ENCODE measurements around the gene H2AZ2.
"Not testable (repeated sequence)": the region's sequence is repeated elsewhere in the genome, so short reads cannot be mapped to it uniquely, and the experiment has no call there.

Gene H2AZ2

DNA sequence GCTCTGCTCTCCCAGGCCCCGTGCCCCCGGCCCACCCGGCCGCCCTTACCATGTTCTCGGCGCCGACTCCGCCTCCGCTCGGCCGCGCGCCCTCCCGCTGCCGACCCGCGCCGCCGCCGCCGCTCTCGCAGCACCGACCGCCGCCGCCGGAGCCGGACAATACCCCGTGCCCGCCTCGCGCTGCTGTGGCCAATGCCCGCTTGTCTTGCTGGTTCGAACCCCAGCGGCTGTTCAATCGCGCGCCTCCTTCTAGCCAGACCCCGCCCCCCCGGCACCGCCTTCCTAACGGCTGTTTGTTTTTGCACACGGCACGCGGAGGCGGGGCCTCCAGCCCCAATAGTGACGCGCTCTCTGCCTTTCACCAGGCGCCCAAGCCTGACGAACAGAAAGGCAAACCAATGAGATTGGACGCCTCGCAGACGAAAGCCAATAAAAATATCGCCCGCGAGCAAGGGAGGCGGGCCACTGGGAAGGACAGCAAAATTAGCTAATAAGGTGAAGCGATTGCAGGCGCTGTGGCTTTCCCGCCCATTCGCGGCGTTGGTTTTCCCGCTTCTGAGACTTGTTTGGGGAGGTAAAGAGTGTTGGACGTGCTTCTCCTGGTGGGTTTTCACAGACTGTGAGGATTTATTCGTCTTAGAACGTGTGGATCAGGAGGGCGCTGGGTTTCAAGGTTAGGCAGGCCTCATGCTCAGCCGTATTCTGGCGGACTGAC lies at the start of gene H2AZ2:
H2AZ2 (minus strand) TSS at position 168 of the 715 bp plus-strand sequence; CDS start at position 52, 116 bp downstream.
- peak; percentile 100 for DNase-seq

DNA sequence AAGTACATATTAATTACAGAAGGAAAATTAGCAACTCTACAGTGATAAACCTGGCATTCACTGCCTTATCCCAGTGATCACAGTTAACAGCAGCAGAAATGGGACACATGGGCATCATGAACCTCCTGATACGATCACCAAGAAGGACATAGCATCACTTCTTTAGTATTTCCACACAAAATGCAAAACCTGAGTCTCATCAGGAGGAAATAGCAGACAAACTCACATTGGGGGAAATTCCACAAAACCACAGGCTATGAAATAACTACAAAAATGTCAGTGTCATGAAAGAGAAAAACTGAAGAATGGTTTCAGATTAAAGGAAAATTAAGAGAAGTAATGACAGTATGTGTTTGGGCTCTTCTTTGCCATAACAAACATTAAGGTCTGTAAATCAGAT lies 49.4 kb upstream of the H2AZ2 start:
- no peak for DNase-seq

DNA sequence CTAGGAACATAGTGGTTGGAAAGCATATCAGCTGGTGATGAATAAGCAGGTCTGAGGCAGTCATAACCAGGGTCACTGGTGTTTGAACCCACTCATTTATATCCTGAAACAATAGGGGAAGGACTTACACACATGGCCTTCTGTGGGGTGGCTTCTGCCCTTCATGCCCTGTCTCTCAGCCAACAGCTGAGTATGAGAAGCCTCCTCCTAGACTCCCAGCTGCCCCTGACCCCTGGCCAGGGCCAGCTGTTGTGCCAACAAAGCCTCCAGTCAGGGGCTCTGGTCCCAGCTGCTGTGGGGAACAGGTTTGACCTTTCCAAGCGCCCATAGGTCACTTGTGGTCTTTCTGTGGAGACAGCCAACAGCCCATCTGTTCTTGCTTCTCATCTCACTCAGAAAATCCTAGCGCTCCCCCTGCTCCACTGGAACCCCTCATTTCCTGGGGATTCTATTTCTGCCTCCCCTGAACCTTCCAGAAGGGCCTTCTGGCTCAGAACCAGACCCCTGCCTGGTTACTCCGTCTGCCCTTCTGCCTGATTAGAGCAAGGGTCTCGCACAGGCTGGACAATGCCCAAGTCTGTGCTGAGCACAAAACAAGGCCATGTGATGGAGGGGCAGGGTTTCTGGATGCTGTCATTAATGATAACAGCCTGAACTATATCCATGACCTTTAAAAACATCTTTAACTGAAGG lies 47.1 kb upstream of the H2AZ2 start:
- no peak for DNase-seq

DNA sequence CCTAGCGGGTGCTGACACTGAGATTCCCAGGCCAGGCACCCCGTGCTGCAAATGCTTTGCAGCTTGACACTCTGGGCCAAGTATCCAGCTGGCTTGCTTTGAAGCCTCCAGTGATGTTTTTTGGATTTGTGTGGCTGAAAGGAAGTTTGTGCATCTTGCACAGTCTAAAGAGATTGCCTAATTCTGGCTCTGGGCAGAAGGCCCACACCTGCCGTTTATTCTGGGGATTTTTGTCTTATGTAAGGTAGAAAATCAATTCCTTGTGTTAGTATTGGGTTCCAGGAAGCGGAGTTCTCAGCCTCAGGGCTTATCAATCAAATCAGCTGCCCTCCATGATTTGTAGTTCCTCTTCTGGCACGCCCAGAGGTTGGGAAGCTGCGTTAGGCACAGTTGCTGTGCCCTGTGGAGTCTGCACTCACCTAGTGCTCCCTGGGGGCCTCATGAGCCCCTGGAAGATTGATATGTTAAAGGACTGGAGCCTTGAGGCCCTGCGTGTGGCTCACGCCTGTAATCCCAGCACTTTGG lies 45.9 kb upstream of the H2AZ2 start:
- peak; percentile 45 for DNase-seq

DNA sequence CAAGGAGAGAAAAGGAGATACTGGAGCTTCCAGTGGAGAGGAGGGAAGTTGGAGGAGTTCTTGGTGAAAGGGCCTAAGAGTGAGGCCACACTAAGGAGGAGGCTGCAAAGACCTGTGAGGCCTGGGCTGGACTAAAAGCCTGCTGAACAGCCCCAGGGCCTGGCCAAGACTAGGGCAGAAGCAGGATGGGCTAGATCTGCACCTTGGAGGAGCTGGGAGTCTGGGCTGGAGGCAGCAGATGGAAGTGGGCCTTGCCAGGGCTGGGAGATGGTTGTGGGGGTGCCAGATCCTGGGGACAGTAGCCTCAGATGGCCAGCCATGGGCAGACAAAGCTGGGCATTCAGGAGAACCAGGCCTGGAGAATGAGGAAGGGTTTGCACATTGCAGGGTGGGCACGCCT lies 43.9 kb upstream of the H2AZ2 start:
- DNase-seq = no peak

DNA sequence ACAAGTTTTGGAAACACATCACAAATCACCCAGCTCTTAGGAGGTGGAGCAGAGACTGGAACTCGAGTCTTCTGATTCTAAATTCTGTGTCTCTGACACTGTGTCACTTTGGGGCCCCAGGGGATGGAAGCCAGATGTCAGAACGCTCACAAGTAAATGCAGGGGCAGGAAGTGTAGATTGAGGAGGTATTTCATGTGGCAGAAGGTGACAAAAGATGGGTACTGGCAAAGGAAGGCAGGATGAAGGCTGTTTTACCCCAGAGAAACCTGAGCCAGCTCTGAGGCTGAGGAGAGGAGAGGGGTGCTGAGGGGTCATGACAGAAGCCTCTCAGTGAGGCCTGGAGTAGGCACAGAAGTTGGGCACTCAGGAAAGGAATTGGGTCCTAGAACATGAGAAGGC lies 43.5 kb upstream of the H2AZ2 start:
- DNase-seq = no peak

DNA sequence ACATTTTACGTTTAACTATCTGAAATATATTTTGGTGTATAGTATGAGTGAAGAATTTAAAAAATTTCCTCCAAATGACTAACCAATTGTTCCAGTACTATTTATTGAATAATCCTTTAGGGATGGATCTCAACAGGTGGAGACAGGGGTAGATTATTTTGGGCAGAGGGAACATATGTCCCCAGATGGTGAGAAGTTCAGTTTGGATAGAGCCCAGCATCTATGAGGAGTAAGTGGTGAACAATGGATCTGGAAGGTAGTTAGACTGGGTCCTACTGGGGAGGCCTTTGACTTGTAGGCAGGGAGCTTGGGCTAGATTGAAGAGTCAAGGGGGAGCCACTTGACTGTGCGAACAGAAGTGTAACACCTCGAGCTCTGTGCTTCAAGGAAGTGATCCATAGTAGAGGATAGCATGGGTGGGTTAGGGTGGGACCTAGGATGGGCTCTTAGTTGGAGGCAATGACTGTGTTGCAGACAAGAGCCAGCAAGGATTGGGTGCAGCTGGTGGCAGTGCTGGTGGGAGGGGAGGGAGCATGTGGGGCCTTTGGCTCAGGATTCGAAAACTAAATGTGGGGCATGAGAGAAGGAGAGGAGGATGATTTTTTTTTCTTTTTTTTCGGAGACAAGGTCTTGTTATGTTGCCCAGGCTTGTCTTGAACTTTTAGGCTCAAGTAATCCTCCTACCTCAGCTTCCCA lies 41.3 kb upstream of the H2AZ2 start:
- DNase-seq = no peak

DNA sequence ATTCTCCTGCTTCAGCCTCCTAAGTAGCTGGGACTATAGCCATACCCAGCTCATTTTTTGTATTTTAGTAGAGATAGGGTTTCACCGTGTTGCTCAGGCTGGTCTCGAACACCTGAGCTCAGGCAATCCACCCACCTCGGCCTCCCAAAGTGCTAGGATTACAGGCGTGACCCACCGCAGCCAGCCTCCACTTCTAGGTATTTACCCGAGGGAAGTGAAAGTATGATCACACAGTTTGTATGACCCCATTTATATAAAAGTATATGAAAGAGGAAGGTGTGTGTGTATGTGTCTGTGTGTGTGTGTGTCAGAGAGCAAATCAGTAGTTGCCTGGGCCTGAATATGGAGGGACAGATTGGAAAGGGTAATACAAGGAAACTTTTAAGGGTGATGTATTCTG lies 39.4 kb upstream of the H2AZ2 start:
- DNase-seq = no peak

DNA sequence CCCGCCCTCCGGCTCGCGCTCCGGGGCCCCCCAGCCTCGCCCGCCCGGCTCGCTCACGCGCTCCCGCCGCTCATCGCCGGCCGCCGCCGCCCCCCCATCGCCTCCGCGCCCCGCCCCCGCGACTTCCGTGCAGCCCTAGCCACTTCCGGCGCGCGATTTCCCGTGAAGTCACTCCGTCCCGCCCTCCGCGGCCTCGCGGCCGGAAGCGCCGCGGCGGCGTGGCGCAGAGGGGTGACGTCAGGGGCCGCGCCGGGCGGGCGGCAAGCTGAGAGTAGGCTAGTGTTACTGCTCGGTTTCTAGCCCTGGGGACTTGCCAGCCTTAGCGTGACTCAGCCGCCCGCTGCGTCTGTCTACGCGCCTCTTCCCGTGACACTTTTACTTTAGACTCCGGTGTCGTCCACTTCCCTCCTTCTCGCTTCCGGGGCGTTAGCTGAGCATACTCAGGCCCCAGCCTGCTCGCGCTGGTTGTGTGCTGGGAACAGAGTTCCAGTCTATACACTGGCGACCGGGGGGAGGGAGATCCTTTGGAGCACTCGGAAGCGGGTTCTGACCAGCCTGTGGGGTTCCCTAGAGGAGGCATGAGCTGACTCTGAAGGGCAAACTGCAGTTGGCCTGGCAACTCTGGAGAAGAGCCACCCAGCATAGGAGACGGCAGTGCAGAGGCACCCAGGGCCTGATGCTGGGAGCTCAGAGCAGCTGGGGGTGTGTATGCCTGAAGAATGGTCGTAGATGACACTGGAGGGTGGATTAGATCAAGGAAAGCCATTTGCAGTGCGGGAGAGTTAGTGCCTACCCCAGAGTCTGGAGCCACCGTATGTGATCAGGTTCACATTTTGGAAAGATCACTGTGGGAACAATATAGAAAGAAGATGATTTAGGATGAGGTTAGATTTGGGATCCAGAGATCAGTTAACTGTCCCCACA lies 37.8 kb upstream of the H2AZ2 start, which contains the start of gene PURB:
PURB (minus strand) TSS at position 137 of the 924 bp plus-strand sequence. CDS start 182 bp downstream, outside the sequence.
- peak; percentile 91 for DNase-seq

DNA sequence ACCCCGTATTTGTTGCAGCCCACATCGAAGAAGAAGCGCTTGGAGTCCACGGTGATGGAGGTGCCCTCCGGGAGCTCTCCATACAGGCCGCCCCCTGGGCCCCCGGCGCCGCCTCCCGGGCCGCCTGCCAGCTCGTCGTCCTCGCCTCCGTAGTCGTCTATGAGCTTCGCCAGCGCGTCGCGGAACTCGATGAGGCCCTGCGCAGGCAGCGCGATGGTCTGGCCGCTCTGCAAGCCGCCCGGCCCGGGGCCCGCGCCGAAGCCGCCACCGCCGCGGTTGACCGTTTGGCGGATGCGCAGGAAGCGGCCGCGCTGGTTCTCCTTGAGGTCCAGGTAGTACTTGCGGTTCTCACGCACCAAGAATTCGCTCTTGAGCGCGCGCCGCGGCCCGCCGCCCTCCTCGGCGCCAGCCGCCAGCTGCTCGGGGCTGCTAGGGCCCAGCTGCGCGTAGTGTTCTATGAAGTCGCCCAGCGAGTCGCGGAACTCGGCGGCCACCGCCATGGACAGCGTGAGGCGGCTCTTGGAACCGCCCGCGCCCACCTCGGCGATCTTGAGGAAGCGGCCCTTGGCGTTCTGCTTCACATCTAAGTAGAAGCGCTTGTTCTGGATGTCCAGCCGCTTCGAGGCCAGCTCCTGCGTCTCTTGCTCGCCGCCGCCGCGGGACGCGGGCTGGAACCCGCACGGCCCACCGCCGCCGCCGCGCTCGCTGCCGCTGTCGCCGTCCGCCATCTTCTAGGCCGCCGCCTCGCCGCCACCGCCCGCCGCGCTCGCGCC lies 36.9 kb upstream of the H2AZ2 start:
- peak; percentile 66 for DNase-seq

DNA sequence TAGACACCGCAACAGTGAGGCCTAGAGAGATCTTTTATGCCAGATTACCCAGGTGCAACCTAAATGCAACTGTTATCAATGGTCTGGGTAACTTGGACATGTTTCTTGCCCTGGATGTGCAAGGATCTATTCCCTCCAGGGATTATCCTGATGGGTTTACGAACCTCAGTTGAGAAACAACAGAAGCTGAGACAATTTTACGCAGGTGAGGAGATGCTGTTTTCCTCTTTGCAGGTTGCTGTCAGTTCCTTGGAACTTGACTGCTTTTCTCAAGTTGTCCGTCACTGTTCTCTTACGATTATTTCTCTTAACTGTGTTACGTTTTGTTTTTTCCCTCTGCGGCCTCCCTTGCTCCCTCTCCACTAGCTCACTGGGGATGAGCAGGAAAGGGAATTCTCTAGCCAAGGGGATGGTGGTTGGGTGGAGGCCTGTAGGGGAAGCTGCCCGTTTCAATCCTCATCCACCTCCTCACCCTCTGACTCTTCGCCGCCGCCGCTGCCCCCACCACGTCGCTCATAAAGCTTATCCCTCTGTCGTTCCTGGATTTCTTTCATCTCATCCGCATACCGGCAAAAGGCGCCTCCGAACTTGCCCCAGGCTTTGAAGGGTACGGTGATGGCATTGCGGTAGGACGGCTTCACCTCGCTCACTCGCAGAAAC lies 36.2 kb upstream of the H2AZ2 start:
- DNase-seq = no peak

DNA sequence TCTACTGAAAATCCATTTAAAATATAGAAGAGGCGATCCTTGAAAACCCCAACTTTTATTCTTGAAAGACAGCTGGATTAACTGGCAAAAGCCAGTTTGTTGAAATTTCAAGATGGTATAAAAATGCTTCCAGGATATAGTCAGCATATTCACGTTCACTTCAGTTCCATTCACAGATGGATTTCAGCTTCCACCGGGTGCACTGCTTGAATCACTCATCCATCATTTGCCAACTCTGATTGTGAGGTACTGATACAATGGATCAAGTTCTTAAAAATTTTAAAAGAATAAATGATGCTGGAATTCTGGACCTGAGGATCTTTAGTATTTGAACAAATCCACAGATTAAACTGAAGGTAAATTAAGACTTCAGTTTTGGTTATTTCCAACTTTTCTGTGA lies 35.0 kb upstream of the H2AZ2 start:
- no peak for DNase-seq

DNA sequence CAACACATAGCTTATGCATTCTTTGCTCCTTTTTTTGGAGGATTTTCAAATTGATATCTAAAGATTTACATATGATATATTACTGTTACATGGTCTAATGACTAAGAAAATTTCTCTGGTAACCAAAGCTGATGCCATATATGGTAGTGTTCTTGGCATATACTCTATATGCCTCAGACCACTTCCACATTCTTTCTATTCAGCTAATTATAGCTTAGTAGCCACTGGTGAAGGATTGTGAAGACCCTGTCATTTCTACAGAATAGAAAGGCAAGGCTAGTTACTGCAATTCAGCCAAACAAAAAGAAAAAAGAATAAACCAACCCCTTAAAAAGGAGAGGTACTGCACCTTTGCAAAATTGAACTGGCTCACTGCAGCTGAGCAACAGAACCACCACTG lies 33.7 kb upstream of the H2AZ2 start:
- DNase-seq = no peak

DNA sequence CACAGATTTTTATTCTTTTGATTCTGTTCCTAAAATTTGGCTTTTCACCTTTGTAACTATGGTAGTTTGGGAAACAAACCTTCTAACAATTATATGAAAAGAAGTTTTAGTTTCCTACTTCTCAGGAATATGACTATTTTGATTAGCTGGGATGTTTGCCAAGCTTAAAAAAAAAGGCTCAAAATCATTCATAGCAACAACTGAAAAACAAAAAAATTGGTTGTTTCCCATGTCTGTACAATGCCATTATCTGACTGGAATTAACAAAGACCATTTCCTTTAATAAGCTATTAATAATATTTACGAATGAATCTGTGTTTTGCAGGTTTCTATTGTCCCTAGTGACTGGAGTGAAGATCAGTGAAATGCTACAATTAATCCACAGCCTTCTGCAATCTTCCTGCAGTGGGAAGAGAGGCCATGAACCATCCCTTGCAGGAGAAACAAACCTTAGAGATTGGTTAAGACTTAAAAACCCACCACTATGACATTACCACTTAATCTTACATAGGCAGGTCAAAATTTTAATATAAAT lies 33.2 kb upstream of the H2AZ2 start:
- no peak for DNase-seq

DNA sequence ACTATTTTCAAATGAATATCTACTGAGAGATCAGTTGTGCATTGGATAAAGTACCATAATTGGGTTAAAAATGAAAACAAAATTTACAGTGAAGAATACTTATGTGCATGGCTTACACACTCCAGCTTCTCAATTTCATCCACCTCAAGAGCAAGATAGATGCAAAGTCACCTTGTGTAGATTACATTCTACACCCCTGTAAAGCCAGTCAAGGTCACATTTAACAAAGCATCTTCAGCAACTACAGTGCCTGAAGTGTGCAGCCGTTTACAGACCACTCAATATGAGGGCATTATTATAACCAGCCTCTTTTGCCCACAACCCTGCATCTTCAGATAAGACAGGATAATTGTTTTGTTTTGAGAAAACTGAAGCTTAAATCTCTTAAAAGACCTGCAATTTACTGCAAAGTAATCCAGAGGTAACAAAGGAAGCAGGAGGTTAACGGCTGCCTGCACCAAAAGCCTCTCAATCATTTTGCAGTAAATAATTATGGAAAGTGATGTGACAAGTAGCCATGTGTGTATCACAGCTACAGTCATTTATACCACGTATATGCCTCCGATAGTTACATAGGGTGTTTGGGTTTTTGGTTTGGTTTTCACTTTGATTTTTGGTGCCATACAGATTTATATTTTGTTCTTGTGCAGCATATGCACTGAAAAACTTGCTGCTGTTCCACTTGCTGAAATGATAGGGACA lies 32.6 kb upstream of the H2AZ2 start:
- DNase-seq = no peak

DNA sequence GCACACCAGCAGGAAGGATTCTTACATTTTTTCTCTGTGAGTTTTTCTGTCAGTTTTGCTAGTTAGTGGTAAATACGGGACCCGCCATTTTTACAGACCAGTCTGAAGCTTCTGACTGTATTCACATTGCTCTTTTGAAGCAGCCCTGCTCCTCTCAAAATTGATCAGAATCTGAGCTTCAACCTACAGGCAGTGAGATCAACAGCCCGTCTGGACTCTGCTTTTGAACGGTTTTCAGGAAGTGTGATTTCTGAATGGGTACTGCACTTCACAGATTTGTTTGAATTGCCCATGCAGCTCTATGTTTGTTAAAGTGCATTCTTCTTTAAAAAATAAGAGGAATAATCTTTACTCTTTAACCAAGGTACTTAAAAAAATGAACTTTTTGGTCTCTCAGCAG lies 28.5 kb upstream of the H2AZ2 start:
- DNase-seq = no peak

DNA sequence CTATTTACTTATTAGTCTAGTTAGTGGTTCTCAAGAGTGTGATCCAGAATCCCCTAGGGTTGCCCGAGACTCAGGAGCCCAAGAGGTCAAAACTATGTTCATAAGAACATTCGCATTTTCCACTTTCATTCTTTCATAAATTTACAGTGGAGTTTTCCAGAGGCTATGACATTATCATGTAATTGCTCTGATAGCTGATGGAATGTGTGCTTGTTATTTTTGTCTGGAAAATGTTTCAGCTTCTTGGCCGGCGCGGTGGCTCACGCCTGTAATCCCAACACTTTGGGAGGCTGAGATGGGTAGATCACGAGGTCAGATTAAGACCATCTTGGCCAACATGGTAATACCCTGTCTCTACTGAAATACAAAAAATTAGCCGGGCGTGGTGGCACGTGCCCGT lies 27.4 kb upstream of the H2AZ2 start:
- DNase-seq = no peak

DNA sequence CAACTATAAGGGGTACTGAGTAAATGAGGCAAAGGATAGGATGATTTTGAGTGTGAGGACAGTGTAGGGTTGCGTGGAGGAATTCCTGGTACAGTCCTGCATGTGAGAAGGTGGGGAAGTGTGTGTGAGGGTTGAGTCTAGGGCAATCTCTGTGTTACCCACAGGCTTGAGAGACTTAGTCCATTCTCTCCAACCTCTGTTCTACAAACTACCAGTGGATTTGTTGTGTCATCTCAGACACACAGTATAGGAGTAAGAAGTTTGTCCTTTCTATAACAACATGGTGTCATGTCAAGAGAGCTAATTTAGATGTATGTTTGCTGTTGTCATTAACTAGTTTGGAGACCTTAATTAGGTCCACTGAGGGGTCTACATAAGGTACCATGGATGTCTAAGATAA lies 24.9 kb upstream of the H2AZ2 start:
- DNase-seq = no peak

DNA sequence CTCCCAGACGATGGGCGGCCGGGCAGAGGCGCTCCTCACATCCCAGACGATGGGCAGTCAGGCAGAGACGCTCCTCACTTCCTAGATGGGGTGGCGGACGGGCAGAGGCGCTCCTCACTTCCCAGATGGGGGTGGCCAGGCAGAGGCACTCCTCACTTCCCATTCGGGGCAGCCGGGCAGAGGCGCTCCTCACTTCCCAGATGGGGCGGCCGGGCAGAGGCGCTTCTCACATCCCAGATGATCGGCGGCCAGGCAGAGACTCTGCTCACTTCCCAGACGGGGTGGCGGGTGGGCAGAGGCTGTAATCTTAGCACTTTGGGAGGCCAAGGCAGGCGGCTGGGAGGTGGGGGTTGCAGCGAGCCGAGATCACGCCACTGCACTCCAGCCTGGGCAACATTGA lies 24.0 kb upstream of the H2AZ2 start:
- DNase-seq = not testable (repeated sequence)

DNA sequence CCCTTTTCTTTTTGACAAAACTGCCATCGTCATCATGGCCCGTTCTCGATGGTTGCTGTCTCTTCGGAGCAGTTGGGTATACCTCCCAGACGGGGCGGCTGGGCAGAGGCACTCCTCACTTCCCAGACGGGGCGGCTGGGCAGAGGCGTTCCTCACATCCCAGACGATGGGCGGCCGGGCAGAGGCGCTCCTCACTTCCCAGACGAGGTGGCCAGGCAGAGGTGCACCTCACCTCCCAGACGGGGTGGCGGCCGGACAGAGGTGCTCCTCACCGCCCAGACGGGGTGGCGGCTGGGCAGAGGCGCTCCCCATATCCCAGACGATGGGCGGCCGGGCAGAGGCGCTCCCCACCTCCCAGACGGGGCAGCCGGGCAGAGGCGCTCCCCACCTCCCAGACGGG lies 22.9 kb upstream of the H2AZ2 start:
- DNase-seq = not testable (repeated sequence)
